ENCODE results near the gene EBF4. TPM values are rescaled to one million over a fixed set of nuclear protein-coding genes. Genes with fewer than 3 reads are reported as not detected.
A peak's percentile ranks its signal among the peaks of the same experiment; 100 is the strongest.

EBF4 gene
- total RNA-seq, 1 donor from 2014 or later = 11.4 TPM

GRCh38 chr20:2795451-2795850, 102.9 kb downstream of the EBF4 start:
- peak; percentile 86 for DNase-seq (ENCODE audit: low spot score)
- H3K9me3 Mint-ChIP-seq (ENCODE audit: low read depth) = peaks cover under 1% of the 10 kb centered on the region
- TF ChIP-seq CTCF (IDR thresholded peaks at IDR 0.05) = no peak
- no peak overlapping the region for H3K27ac Mint-ChIP-seq (ENCODE audit: unreplicated experiment)
- H3K36me3 Mint-ChIP-seq (ENCODE audit: low read depth) = peaks cover 3% of the 10 kb centered on the region
- H3K4me1 Mint-ChIP-seq (ENCODE audit: low read depth) = peaks cover 7% of the 10 kb centered on the region
- peaks cover 38% of the 10 kb centered on the region for H3K27me3 Mint-ChIP-seq (ENCODE audit: low read depth)
- no peak overlapping the region for H3K4me3 Mint-ChIP-seq (ENCODE audit: unreplicated experiment)

GRCh38 chr20:2796011-2796660, 103.6 kb downstream of the EBF4 start:
- Mint-ChIP-seq H3K27me3 (ENCODE audit: low read depth) (peaks cover 39% of the 10 kb centered on the region), H3K27ac (ENCODE audit: unreplicated experiment) (no peak overlapping the region), H3K4me1 (ENCODE audit: low read depth) (peaks cover 13% of the 10 kb centered on the region), H3K36me3 (ENCODE audit: low read depth) (peaks cover 3% of the 10 kb centered on the region), H3K4me3 (ENCODE audit: unreplicated experiment) (no peak overlapping the region), H3K9me3 (ENCODE audit: low read depth) (no peaks in the 10 kb centered on the region)
- DNase-seq (ENCODE audit: low spot score) = no peak
- TF ChIP-seq CTCF (IDR thresholded peaks at IDR 0.05) = no peak

- Mint-ChIP-seq H3K9me3 (ENCODE audit: low read depth) (no peaks in the 10 kb centered on the region), H3K36me3 (ENCODE audit: low read depth) (peaks cover 3% of the 10 kb centered on the region), H3K27me3 (ENCODE audit: low read depth) (peaks cover 34% of the 10 kb centered on the region), H3K4me1 (ENCODE audit: low read depth) (peaks cover 16% of the 10 kb centered on the region), H3K4me3 (ENCODE audit: unreplicated experiment) (no peak overlapping the region), H3K27ac (ENCODE audit: unreplicated experiment) (no peak overlapping the region)
- no peak for TF ChIP-seq CTCF (IDR thresholded peaks at IDR 0.05)
- no peak for DNase-seq (ENCODE audit: low spot score)
These were observed 104.8 kb downstream of the EBF4 start for GRCh38 chr20:2797136-2797983.

GRCh38 chr20:2798095-2798805, 105.7 kb downstream of the EBF4 start:
- Mint-ChIP-seq H3K36me3 (ENCODE audit: low read depth) (peaks cover 3% of the 10 kb centered on the region), H3K27ac (ENCODE audit: unreplicated experiment) (no peak overlapping the region), H3K4me1 (ENCODE audit: low read depth) (peaks cover 16% of the 10 kb centered on the region), H3K4me3 (ENCODE audit: unreplicated experiment) (no peak overlapping the region), H3K27me3 (ENCODE audit: low read depth) (peaks cover 30% of the 10 kb centered on the region), H3K9me3 (ENCODE audit: low read depth) (no peaks in the 10 kb centered on the region)
- no peak for TF ChIP-seq CTCF (IDR thresholded peaks at IDR 0.05)
- peak; percentile 87 for DNase-seq (ENCODE audit: low spot score)

- no peaks in the 10 kb centered on the region for H3K9me3 Mint-ChIP-seq (ENCODE audit: low read depth)
- peaks cover 29% of the 10 kb centered on the region for H3K27me3 Mint-ChIP-seq (ENCODE audit: low read depth)
- H3K4me1 Mint-ChIP-seq (ENCODE audit: low read depth) = peaks cover 16% of the 10 kb centered on the region
- no peak for TF ChIP-seq CTCF (IDR thresholded peaks at IDR 0.05)
- no peak for DNase-seq (ENCODE audit: low spot score)
- no peak overlapping the region for H3K4me3 Mint-ChIP-seq (ENCODE audit: unreplicated experiment)
- H3K36me3 Mint-ChIP-seq (ENCODE audit: low read depth) = peaks cover 3% of the 10 kb centered on the region
- no peak overlapping the region for H3K27ac Mint-ChIP-seq (ENCODE audit: unreplicated experiment)
These were observed 106.2 kb downstream of the EBF4 start for GRCh38 chr20:2798814-2799213.
